HG03432 (cell line): ENCODE measurements around the gene SNED1.

ENCODE experiments used
- ATAC-seq: cut with Tn5 transposase; IDR thresholded peaks from one replicate; pipeline ENCODE4 v1.9.1; 2021; ENCODE audit warnings: mild to moderate bottlenecking, moderate library complexity; ENCODE audit not compliant: unreplicated experiment

SNED1 gene

DNA sequence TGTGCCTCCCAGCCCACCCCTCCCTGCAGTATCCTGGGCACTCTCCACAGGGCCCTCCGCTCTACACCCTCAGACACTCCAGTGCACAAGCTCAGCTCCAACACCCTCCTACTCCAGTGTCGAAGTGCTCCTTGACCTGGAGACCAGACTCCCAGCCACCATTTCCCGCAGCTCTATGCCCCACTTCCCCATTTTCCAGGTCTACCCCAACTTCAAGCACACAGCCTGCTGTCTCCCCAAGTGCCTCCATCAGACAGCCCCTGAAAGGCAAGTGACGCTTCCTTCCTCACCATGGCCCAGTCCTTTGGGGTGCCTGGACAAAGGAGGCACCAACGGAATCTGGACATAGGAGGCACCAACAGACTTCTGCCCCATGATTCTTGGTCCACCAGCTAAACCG lies 143.6 kb downstream of the SNED1 start:
- ATAC-seq: no peak

DNA sequence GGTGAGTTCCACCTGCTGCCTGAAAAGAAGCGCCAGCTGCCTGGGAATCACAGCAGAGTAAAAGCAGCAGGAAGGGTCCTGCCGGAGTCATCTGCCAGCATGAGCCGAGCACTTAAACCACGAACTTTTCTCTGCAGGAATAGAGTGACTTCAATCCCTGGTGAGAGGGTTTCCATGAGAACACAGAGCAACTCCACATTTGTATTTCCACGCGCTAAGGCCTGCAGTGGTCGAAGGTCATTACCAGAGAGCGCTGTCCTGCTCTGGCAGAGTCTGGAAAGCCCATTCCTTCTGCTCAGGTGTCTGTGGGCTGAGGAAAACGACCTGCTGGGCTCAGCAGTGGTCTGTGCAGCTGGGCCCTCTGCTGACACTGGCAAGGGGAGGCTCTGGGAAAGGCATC lies 144.2 kb downstream of the SNED1 start:
- no peak for ATAC-seq
